GM23338 (cell line): Measurements from ENCODE around the gene RXRA. TPM values are rescaled to one million over a fixed set of nuclear protein-coding genes. Genes with fewer than 3 reads are reported as not detected.

ENCODE experiments used
- ATAC-seq: fragments of 200-7000 bp; cut with Tn5 transposase; 3 replicates; pipeline ENCODE4 v1.9.1; 2020
- DNase-seq: peaks from one replicate; pipeline ENCODE4 v3.0.0-alpha.2; 2015; ENCODE audit warnings: low spot score
- H2AFZ ChIP-seq: fragments of 200-600 bp; sonication (generic); 2 replicates; pipeline ENCODE4 v1.8.0; 2016; ENCODE audit warnings: antibody characterized with exemption, mild to moderate bottlenecking, moderate library complexity
- H3F3A ChIP-seq: fragments of 200-600 bp; sonication (generic); replicated peaks from 2 replicates; pipeline ENCODE4 v1.8.0; 2017; ENCODE audit warnings: antibody characterized with exemption, mixed run types, low read depth
- H3K27ac ChIP-seq: fragments of 200-600 bp; sonication (generic); 2 replicates; pipeline ENCODE4 v1.6.1; 2016; ENCODE audit warnings: low read depth
- H3K27me3 ChIP-seq: fragments of 200-600 bp; sonication (generic); 2 replicates; pipeline ENCODE4 v1.8.0; 2016; ENCODE audit warnings: mild to moderate bottlenecking, mixed run types, moderate library complexity; ENCODE audit not compliant: insufficient read depth
- H3K36me3 ChIP-seq: fragments of 200-600 bp; sonication (generic); 2 replicates; pipeline ENCODE4 v1.8.0; 2016; ENCODE audit warnings: mild to moderate bottlenecking; ENCODE audit not compliant: insufficient read depth
- H3K4me1 ChIP-seq: fragments of 200-600 bp; sonication (generic); 2 replicates; pipeline ENCODE4 v1.8.0; 2016; ENCODE audit warnings: mild to moderate bottlenecking, moderate library complexity; ENCODE audit not compliant: insufficient read depth
- H3K4me2 ChIP-seq: fragments of 200-600 bp; sonication (generic); 2 replicates; pipeline ENCODE4 v1.7.1; 2017; ENCODE audit warnings: mixed run types
- H3K4me3 ChIP-seq: fragments of 200-600 bp; sonication (generic); 2 replicates; pipeline ENCODE4 v1.6.1; 2016; ENCODE audit warnings: mixed run types
- H3K79me2 ChIP-seq: fragments of 200-600 bp; sonication (generic); replicated peaks from 2 replicates; pipeline ENCODE4 v1.8.0; 2017; ENCODE audit warnings: mild to moderate bottlenecking; ENCODE audit not compliant: insufficient read depth
- H3K9me2 ChIP-seq: fragments of 200-600 bp; sonication (generic); 2 replicates; pipeline ENCODE4 v1.8.0; 2017; ENCODE audit not compliant: insufficient read depth
- H4K20me1 ChIP-seq: fragments of 200-600 bp; sonication (generic); replicated peaks from 2 replicates; pipeline ENCODE4 v1.8.0; 2017; ENCODE audit warnings: mild to moderate bottlenecking; ENCODE audit not compliant: insufficient read depth
- H3K27ac Mint-ChIP-seq: 2 replicates; pipeline ENCODE4 v1.8.0; 2020; ENCODE audit warnings: inconsistent platforms, mild to moderate bottlenecking, moderate library complexity, mixed read lengths
- H3K27me3 Mint-ChIP-seq: 3 replicates; pipeline ENCODE4 v1.8.0; 2022; ENCODE audit warnings: low read depth, mild to moderate bottlenecking, moderate library complexity, mixed read lengths, inconsistent platforms; ENCODE audit not compliant: insufficient read depth, poor library complexity
- H3K36me3 Mint-ChIP-seq: 3 replicates; pipeline ENCODE4 v1.8.0; 2021; ENCODE audit warnings: low read depth, mild to moderate bottlenecking, inconsistent platforms, moderate library complexity, mixed read lengths
- H3K4me1 Mint-ChIP-seq: 3 replicates; pipeline ENCODE4 v1.8.0; 2020; ENCODE audit warnings: mild to moderate bottlenecking, inconsistent platforms, mixed read lengths
- H3K4me3 Mint-ChIP-seq: 3 replicates; pipeline ENCODE4 v1.8.0; 2021; ENCODE audit warnings: moderate library complexity, mild to moderate bottlenecking, inconsistent platforms, mixed read lengths
- H3K9me3 Mint-ChIP-seq: 3 replicates; pipeline ENCODE4 v1.8.0; 2020; ENCODE audit warnings: moderate library complexity, mild to moderate bottlenecking, inconsistent platforms, mixed read lengths
- CREB1 ChIP-seq: fragments of 250-450 bp; sonication (Bioruptor Pico); IDR thresholded peaks from 2 replicates; pipeline ENCODE4 v1.5.0; 2020; ENCODE audit warnings: low read depth, mild to moderate bottlenecking, moderate library complexity
- ETS1 ChIP-seq: IDR thresholded peaks from 2 replicates; pipeline ENCODE4 v1.6.1; 2016; ENCODE audit warnings: antibody characterized with exemption
- EZH2 ChIP-seq: fragments of 200-600 bp; sonication (generic); IDR thresholded peaks from one replicate; pipeline ENCODE4 v1.8.0; 2017; ENCODE audit warnings: antibody characterized with exemption, mild to moderate bottlenecking, low read depth; ENCODE audit not compliant: unreplicated experiment
- EZH2phosphoT487 ChIP-seq: fragments of 200-600 bp; sonication (generic); IDR thresholded peaks from one replicate; pipeline ENCODE4 v1.8.1; 2018; ENCODE audit warnings: antibody characterized with exemption; ENCODE audit not compliant: unreplicated experiment
- JUNB ChIP-seq: IDR thresholded peaks from one replicate; pipeline ENCODE4 v1.6.1; 2016; ENCODE audit warnings: antibody characterized with exemption; ENCODE audit not compliant: unreplicated experiment
- NANOG ChIP-seq: IDR thresholded peaks from 2 replicates; pipeline ENCODE4 v1.6.1; 2016; ENCODE audit warnings: antibody characterized with exemption, borderline replicate concordance
- POLR2AphosphoS5 ChIP-seq: IDR thresholded peaks from 2 replicates; pipeline ENCODE4 v1.6.1; 2016; ENCODE audit warnings: antibody characterized with exemption, low read depth
- REST ChIP-seq: IDR thresholded peaks from one replicate; pipeline ENCODE4 v1.6.1; 2018; ENCODE audit warnings: antibody characterized with exemption; ENCODE audit not compliant: unreplicated experiment
- STAT1 ChIP-seq: IDR thresholded peaks from one replicate; pipeline ENCODE4 v1.6.1; 2016; ENCODE audit warnings: antibody characterized with exemption; ENCODE audit not compliant: unreplicated experiment
- ZNF114 ChIP-seq: fragments of 250-450 bp; sonication (Bioruptor Pico); IDR thresholded peaks from 2 replicates; pipeline ENCODE4 v1.5.0; 2020; ENCODE audit warnings: mild to moderate bottlenecking, moderate library complexity
- ZNF331 ChIP-seq: fragments of 250-450 bp; sonication (Bioruptor Pico); IDR thresholded peaks from 2 replicates; pipeline ENCODE4 v1.5.0; 2020; ENCODE audit warnings: low read depth, mild to moderate bottlenecking, moderate library complexity
- polyA plus RNA-seq: library from polyadenylated mRNA; unstranded; fragments of >200 nt; fragmentation: Nextera tagmentation; extraction: Ambion mirVana; gene quantifications from 2 replicates; pipeline ENCODE4 v1.2.1, GENCODE V29; 2016
- total RNA-seq: library from RNA; depleted of rRNA; stranded (reverse); fragments of >200 nt; shearing (Covaris generic); gene quantifications from 2 replicates; pipeline ENCODE4 v1.2.3, GENCODE V29; 2014
- TF ChIP-seq, protein P1 (sequence below): fragments of 250-450 bp; sonication (Bioruptor Pico); IDR thresholded peaks from 2 replicates; pipeline ENCODE4 v1.5.0; 2020; ENCODE audit warnings: mild to moderate bottlenecking, moderate library complexity
- TF ChIP-seq, protein P2 (sequence below), 2 experiments: fragments of 200-600 bp in 1 of 2; sonication (generic) in 1 of 2; conservative IDR thresholded peaks; 2 replicates each; pipeline versions ENCODE4 v1.5.1 to v1.6.1; 2016 to 2017; ENCODE audit warnings: antibody characterized with exemption in 2 of 2, low read depth in 2 of 2, mild to moderate bottlenecking in 2 of 2, moderate library complexity in 1 of 2

RXRA gene
- total and polyA plus RNA-seq, 2 experiments from 2014 or later, result 4.9 to 17.9 TPM

DNA sequence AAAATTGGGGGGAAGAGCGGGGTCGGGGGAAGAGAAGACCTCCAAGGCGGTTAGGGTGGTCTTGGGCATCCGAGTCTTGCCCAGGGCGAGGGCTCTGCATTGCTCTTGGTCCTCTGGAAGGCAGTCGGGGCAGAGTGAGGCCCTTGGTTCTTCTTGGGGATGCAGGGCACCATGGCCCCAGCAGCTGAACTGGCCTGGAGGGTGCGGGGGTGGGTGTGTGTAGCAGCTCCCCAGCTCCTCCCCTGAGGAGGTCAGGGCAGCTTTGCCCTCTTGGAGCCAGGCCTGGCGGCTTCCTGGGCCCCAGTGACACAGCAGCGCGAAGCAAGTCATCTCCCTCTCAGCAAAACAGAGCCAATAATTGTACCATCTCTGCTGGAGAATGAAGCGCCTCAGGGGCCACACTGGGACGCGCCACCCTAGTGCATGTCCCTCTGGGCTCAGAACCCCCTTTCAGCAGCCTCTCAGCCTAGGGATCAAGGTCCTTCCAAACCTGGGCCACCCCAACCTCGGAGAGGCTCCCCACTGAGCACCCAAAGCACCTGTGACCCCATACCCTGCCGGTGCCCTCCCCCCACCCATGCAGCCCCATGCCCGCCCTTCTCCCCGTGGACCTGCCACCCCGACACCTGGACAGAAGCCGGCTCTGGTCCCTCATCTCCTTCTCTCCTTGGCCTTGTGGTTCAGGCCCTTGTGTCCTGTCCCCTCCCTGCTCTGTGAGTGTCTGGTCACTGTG is 10.4 kb upstream of the RXRA start:
- Histone ChIP-seq H2AFZ (no peak overlapping the region), H3K79me2 (no peaks in the 10 kb centered on the region), H3K4me1 (no peaks in the 10 kb centered on the region; the same call in 1 of the 2 replicates), H3K4me2 (no peak overlapping the region), H3F3A (no peaks in the 10 kb centered on the region), H3K27me3 (no peaks in the 10 kb centered on the region), H3K4me3 (no peak overlapping the region), H3K27ac (no peak overlapping the region), H3K9me2 (no peaks in the 10 kb centered on the region), H4K20me1 (no peaks in the 10 kb centered on the region), H3K36me3 (no peaks in the 10 kb centered on the region; the same call in 1 of the 2 replicates)
- Mint-ChIP-seq H3K9me3 (peaks cover 5% of the 10 kb centered on the region; the same call in 2 of the 3 replicates), H3K4me3 (no peak overlapping the region), H3K4me1 (peaks cover 11% of the 10 kb centered on the region; the same call in 2 of the 3 replicates), H3K36me3 (no peaks in the 10 kb centered on the region), H3K27ac (no peak overlapping the region), H3K27me3 (peaks cover 7% of the 10 kb centered on the region)
- TF ChIP-seq CREB1 (CRISPR knock-in tag), result no peak
- TF ChIP-seq EZH2phosphoT487, result no peak
- no peak for TF ChIP-seq ZNF114 (CRISPR knock-in tag)
- TF ChIP-seq, protein P1, sequence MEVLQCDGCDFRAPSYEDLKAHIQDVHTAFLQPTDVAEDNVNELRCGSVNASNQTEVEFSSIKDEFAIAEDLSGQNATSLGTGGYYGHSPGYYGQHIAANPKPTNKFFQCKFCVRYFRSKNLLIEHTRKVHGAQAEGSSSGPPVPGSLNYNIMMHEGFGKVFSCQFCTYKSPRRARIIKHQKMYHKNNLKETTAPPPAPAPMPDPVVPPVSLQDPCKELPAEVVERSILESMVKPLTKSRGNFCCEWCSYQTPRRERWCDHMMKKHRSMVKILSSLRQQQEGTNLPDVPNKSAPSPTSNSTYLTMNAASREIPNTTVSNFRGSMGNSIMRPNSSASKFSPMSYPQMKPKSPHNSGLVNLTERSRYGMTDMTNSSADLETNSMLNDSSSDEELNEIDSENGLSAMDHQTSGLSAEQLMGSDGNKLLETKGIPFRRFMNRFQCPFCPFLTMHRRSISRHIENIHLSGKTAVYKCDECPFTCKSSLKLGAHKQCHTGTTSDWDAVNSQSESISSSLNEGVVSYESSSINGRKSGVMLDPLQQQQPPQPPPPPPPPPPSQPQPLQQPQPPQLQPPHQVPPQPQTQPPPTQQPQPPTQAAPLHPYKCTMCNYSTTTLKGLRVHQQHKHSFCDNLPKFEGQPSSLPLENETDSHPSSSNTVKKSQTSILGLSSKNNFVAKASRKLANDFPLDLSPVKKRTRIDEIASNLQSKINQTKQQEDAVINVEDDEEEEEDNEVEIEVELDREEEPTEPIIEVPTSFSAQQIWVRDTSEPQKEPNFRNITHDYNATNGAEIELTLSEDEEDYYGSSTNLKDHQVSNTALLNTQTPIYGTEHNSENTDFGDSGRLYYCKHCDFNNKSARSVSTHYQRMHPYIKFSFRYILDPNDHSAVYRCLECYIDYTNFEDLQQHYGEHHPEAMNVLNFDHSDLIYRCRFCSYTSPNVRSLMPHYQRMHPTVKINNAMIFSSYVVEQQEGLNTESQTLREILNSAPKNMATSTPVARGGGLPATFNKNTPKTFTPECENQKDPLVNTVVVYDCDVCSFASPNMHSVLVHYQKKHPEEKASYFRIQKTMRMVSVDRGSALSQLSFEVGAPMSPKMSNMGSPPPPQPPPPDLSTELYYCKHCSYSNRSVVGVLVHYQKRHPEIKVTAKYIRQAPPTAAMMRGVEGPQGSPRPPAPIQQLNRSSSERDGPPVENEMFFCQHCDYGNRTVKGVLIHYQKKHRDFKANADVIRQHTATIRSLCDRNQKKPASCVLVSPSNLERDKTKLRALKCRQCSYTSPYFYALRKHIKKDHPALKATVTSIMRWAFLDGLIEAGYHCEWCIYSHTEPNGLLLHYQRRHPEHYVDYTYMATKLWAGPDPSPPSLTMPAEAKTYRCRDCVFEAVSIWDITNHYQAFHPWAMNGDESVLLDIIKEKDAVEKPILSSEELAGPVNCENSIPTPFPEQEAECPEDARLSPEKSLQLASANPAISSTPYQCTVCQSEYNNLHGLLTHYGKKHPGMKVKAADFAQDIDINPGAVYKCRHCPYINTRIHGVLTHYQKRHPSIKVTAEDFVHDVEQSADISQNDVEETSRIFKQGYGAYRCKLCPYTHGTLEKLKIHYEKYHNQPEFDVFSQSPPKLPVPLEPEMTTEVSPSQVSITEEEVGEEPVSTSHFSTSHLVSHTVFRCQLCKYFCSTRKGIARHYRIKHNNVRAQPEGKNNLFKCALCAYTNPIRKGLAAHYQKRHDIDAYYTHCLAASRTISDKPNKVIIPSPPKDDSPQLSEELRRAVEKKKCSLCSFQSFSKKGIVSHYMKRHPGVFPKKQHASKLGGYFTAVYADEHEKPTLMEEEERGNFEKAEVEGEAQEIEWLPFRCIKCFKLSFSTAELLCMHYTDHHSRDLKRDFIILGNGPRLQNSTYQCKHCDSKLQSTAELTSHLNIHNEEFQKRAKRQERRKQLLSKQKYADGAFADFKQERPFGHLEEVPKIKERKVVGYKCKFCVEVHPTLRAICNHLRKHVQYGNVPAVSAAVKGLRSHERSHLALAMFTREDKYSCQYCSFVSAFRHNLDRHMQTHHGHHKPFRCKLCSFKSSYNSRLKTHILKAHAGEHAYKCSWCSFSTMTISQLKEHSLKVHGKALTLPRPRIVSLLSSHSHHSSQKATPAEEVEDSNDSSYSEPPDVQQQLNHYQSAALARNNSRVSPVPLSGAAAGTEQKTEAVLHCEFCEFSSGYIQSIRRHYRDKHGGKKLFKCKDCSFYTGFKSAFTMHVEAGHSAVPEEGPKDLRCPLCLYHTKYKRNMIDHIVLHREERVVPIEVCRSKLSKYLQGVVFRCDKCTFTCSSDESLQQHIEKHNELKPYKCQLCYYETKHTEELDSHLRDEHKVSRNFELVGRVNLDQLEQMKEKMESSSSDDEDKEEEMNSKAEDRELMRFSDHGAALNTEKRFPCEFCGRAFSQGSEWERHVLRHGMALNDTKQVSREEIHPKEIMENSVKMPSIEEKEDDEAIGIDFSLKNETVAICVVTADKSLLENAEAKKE (CRISPR knock-in tag), result no peak
- TF ChIP-seq, protein P2, sequence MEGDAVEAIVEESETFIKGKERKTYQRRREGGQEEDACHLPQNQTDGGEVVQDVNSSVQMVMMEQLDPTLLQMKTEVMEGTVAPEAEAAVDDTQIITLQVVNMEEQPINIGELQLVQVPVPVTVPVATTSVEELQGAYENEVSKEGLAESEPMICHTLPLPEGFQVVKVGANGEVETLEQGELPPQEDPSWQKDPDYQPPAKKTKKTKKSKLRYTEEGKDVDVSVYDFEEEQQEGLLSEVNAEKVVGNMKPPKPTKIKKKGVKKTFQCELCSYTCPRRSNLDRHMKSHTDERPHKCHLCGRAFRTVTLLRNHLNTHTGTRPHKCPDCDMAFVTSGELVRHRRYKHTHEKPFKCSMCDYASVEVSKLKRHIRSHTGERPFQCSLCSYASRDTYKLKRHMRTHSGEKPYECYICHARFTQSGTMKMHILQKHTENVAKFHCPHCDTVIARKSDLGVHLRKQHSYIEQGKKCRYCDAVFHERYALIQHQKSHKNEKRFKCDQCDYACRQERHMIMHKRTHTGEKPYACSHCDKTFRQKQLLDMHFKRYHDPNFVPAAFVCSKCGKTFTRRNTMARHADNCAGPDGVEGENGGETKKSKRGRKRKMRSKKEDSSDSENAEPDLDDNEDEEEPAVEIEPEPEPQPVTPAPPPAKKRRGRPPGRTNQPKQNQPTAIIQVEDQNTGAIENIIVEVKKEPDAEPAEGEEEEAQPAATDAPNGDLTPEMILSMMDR (conservative IDR thresholded peaks at IDR 0.05; ENCODE audit: low read depth in 2 of 2), result no peak
- TF ChIP-seq ETS1, result no peak
- no peak for TF ChIP-seq ZNF331 (CRISPR knock-in tag)
- TF ChIP-seq POLR2AphosphoS5, result no peak
- TF ChIP-seq JUNB, result no peak
- TF ChIP-seq EZH2, result no peak
- no peak for TF ChIP-seq NANOG
- no peak for TF ChIP-seq STAT1
- TF ChIP-seq REST, result no peak
- DNase-seq (no peak), ATAC-seq (no peak)
